GM21717 (cell line): ENCODE data around the gene TSPYL6.
"Not testable (repeated sequence)": the region's sequence is repeated elsewhere in the genome, so short reads cannot be mapped to it uniquely, and the experiment has no call there.

Experiments used
- ATAC-seq: cut with Tn5 transposase; IDR thresholded peaks from one replicate; pipeline ENCODE4 v1.9.1; 2021; ENCODE audit warnings: mild to moderate bottlenecking, moderate library complexity; ENCODE audit not compliant: unreplicated experiment

Gene TSPYL6

DNA sequence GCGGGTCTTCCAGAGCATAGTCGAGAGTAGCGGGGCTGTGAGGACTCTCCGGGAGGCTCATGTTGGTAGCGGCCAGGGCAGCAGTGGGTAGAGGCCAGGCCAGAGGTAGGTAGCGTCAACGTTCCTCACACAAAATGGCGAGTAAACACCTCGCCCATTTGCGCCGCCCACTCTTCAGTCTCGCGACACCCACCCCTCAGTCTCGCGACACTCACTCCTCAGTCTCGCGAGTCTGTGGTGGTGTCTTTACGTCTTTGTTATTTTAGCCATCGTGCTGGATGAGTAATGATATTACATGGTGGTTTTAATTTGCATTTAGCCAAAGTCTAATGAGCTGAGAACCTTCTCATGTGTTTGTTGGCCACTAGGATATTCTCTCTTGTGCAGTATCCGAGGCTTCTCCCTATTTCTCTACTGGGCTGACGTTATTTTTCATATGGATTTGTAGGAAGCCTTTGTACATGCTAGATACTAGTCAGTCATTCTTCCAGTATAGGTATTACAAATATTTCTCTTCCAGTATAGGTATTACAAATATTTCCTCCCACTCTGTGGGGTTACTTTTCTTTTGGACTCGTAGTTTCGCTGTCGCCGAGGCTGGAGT, at the start of gene TSPYL6:
TSS of gene TSPYL6 (minus strand) at position 139 of the 604 bp plus-strand sequence. CDS start at position 61, 78 bp downstream.
- no peak for ATAC-seq

DNA sequence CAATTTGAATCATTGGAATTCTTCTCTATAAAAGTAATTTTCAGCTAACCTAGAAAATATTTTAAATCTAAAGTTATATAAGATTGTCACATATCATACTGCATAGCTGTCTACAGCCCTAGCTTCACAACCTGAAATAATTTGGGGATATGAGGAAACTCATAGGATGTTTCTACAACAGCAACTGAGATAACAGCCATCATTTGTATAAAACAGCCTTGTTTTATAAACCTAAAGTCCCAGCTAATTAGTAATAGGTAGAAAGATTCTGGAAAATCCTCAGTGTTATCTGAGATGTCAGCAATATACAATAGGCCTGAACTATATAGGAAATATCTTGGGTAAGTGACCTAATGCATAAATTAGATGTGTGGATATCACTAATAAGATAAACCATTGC, 47.6 kb upstream of the TSPYL6 start:
- no peak for ATAC-seq

GRCh38 chr2:54298514-54298913, 42.5 kb upstream of the TSPYL6 start:
- ATAC-seq = no peak

- ATAC-seq = no peak
Observed at GRCh38 chr2:54295911-54296310, 39.9 kb upstream of the TSPYL6 start.

GRCh38 chr2:54294665-54295064, 38.6 kb upstream of the TSPYL6 start:
- not testable (repeated sequence) for ATAC-seq

- ATAC-seq = no peak
Observed at GRCh38 chr2:54290356-54291025, 34.5 kb upstream of the TSPYL6 start.

DNA sequence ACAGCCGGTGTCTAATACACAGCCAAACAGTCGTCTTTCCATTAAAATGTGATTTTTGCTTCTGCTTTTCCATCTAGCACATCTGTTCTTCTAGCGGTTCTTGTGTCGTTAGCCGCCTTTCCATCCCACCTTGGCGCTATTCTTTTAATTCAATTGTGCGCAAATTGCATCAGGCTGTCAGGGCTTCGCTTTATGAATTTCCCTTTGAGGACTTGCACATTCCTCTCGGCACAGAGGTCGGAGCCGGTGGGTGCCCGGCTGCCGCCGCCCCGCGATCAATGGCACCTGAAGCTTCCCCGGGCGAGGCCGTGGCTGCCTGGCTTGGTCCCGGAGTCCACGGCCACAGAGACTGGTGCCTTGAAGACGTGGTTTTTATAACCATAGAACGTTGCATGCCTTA, 33.9 kb upstream of the TSPYL6 start:
- ATAC-seq = no peak

- no peak for ATAC-seq
Observed at GRCh38 chr2:54287532-54287931, 31.5 kb upstream of the TSPYL6 start.

GRCh38 chr2:54285451-54285850, 29.4 kb upstream of the TSPYL6 start:
- no peak for ATAC-seq

GRCh38 chr2:54284826-54285225, 28.8 kb upstream of the TSPYL6 start:
- ATAC-seq = no peak

- ATAC-seq = no peak
Observed at GRCh38 chr2:54279385-54279784, 23.4 kb upstream of the TSPYL6 start.

DNA sequence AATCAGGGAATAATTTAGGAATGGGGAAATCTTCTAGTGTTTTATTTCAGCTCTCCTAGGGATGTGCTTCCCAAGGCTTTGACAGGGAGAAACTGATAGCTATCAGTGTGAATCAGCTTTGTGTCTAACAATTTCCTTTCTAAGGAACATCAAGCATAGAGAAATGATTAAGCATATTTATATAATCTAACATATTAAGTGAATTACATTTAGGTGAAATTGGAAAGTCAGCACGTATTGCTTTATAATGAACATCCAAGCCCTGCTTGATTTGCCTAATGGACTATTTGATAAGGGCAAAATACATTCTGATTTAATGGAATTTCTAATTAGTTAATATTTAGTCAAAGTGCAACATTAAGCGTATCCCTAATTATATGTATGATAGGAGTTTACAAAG, 19.5 kb upstream of the TSPYL6 start:
- ATAC-seq = no peak

DNA sequence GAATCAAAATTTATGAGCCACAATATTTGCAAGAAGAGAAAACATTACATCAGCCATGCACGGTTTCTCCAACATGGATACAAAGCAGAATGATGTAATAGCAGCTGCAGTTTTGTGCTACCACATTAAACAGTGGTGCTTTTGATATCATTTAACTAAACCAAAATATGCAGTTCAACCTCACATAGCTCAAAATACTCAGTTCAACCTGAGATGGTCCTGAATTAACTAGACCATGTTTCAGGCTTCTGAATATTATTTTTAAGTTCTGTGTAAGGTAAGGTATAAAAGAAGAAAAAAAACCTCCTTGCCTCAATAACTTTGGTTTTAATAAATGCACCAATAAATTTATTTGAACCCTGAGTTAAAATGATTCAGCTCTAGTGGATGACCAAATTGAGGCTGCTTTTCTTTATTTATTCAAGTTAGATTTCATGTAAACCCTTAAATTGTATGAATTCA, 18.8 kb upstream of the TSPYL6 start:
- ATAC-seq = no peak

GRCh38 chr2:54271843-54272627, 16.0 kb upstream of the TSPYL6 start:
- ATAC-seq = peak; percentile 90

GRCh38 chr2:54271189-54271588, 15.2 kb upstream of the TSPYL6 start:
- ATAC-seq = no peak

DNA sequence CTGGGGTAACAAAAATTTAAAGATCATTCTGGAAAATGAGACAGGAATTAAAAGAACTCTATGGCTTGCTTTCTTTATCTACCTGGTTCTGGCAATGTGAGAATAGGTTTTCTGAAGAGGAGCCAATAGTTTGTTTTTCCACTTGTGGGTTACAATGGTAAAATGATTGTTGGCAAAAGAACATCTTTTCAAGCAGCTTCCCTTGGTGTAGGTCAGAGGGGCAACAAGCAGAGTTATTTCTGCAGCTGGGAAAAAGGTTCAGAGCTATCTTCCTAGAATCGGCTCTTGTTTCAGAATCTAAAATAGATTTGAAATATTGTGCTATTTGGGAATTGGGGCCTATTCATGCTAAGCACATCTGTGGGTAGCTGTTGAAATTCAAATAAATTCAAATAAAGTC, 11.5 kb upstream of the TSPYL6 start:
- no peak for ATAC-seq

GRCh38 chr2:54265081-54265480, 9.1 kb upstream of the TSPYL6 start:
- not testable (repeated sequence) for ATAC-seq

- no peak for ATAC-seq
Observed at GRCh38 chr2:54262015-54262765, 6.2 kb upstream of the TSPYL6 start.

- no peak for ATAC-seq
Observed at GRCh38 chr2:54261537-54261936, 5.5 kb upstream of the TSPYL6 start.

- no peak for ATAC-seq
Observed at GRCh38 chr2:54260241-54260595, 4.2 kb upstream of the TSPYL6 start.
